IMR-90 (cell line): Measurements from ENCODE around the gene NPPC. TPM values are rescaled to one million over a fixed set of nuclear protein-coding genes. Genes with fewer than 3 reads are reported as not detected.

ENCODE experiments used
- ATAC-seq: fragments of 200-7000 bp; cut with Tn5 transposase; 2 replicates; pipeline ENCODE4 v1.9.1; 2020; ENCODE audit warnings: low read depth, mild to moderate bottlenecking, moderate library complexity
- BruUV-seq: library from RNA; stranded (reverse); fragments of 400-500 nt; replicated peaks from 2 replicates; lab custom pipeline; 2021; lab: Mats Ljungman, UMichigan
- CTCF ChIA-PET: fragments of 300-600 bp; formaldehyde crosslinking; extraction: SDS; loops from one replicate; lab custom pipeline; 2021; ENCODE audit warnings: antibody characterized with exemption; lab: Yijun Ruan, JAX
- POLR2A ChIA-PET: fragments of 300-600 bp; sonication (Branson Sonifier 250); formaldehyde crosslinking; loops from one replicate; lab custom pipeline; 2022; ENCODE audit warnings: antibody characterized with exemption; ENCODE audit not compliant: unreplicated experiment; lab: Charles Lee
- DNase-seq: peaks from one replicate; pipeline ENCODE4 v3.0.0; 2013
- H2AFZ ChIP-seq: replicated peaks from 2 replicates; pipeline ENCODE3; 2013; ENCODE audit warnings: low read length, mild to moderate bottlenecking; ENCODE audit not compliant: poor library complexity
- H2AK5ac ChIP-seq: 2 replicates; pipeline ENCODE4 v1.6.1; 2013; ENCODE audit warnings: low read depth, low read length, inconsistent platforms
- H2AK9ac ChIP-seq: replicated peaks from 2 replicates; pipeline ENCODE3; 2013; ENCODE audit warnings: mild to moderate bottlenecking, low read depth, low read length, moderate library complexity; ENCODE audit not compliant: poor library complexity
- H2BK120ac ChIP-seq: 2 replicates; pipeline ENCODE4 v1.6.1; 2013; ENCODE audit warnings: low read depth, low read length, inconsistent platforms
- H2BK15ac ChIP-seq: 3 replicates; pipeline ENCODE4 v1.6.1; 2013; ENCODE audit warnings: low read depth, low read length, inconsistent platforms
- H2BK20ac ChIP-seq: 2 replicates; pipeline ENCODE4 v1.6.1; 2013; ENCODE audit warnings: low read depth, mild to moderate bottlenecking, inconsistent platforms, low read length, moderate library complexity
- H2BK5ac ChIP-seq: 2 replicates; pipeline ENCODE4 v1.6.1; 2013; ENCODE audit warnings: mild to moderate bottlenecking, low read depth, low read length, inconsistent platforms; ENCODE audit not compliant: poor library complexity, severe bottlenecking
- H3K14ac ChIP-seq: replicated peaks from 2 replicates; pipeline ENCODE4 v1.6.1; 2013; ENCODE audit warnings: low read depth, low read length, inconsistent platforms
- H3K18ac ChIP-seq: 2 replicates; pipeline ENCODE4 v1.6.1; 2013; ENCODE audit warnings: low read depth, low read length, control low read depth
- H3K23ac ChIP-seq: 2 replicates; pipeline ENCODE4 v1.6.1; 2013; ENCODE audit warnings: low read depth, low read length, inconsistent platforms
- H3K27ac ChIP-seq: 2 replicates; pipeline ENCODE4 v1.5.1; 2013; ENCODE audit warnings: mild to moderate bottlenecking, control low read depth, low read length; ENCODE audit not compliant: insufficient read depth
- H3K27me3 ChIP-seq: 2 replicates; pipeline ENCODE4 v1.6.1; 2013; ENCODE audit warnings: low read length; ENCODE audit not compliant: control insufficient read depth, insufficient read depth
- H3K36me3 ChIP-seq: 2 replicates; pipeline ENCODE4 v1.6.1; 2013; ENCODE audit warnings: low read length, mixed read lengths; ENCODE audit not compliant: control insufficient read depth, insufficient read depth
- H3K4ac ChIP-seq: 2 replicates; pipeline ENCODE4 v1.6.1; 2013; ENCODE audit warnings: low read depth, low read length, inconsistent platforms
- H3K4me1 ChIP-seq: 2 replicates; pipeline ENCODE4 v1.6.1; 2013; ENCODE audit warnings: low read length, mixed read lengths; ENCODE audit not compliant: control insufficient read depth, insufficient read depth
- H3K4me2 ChIP-seq: 2 replicates; pipeline ENCODE4 v1.6.1; 2013; ENCODE audit warnings: low read depth, mild to moderate bottlenecking, control low read depth, low read length, moderate library complexity
- H3K4me3 ChIP-seq: 2 replicates; pipeline ENCODE4 v1.5.1; 2013; ENCODE audit warnings: low read depth, mild to moderate bottlenecking, control low read depth, low read length, moderate library complexity; ENCODE audit not compliant: insufficient read depth
- H3K56ac ChIP-seq: 2 replicates; pipeline ENCODE4 v1.6.1; 2013; ENCODE audit warnings: low read length, inconsistent platforms; ENCODE audit not compliant: insufficient read depth; ENCODE audit errors: extremely low read depth
- H3K79me1 ChIP-seq, 2 experiments: 2 replicates each; pipeline ENCODE4 v1.6.1; 2013; ENCODE audit warnings: low read length in 2 of 2, inconsistent platforms in 1 of 2, low read depth in 1 of 2
- H3K9ac ChIP-seq: 2 replicates; pipeline ENCODE4 v1.6.1; 2013; ENCODE audit warnings: low read depth, low read length, control low read depth
- H3K9me1 ChIP-seq: 2 replicates; pipeline ENCODE4 v1.6.1; 2013; ENCODE audit warnings: low read length, inconsistent platforms; ENCODE audit not compliant: insufficient read depth
- H3K9me3 ChIP-seq: 2 replicates; pipeline ENCODE4 v1.6.1; 2013; ENCODE audit warnings: low read length; ENCODE audit not compliant: control insufficient read depth, insufficient read depth
- H4K20me1 ChIP-seq: 2 replicates; pipeline ENCODE4 v1.6.1; 2013; ENCODE audit warnings: low read length, inconsistent platforms; ENCODE audit not compliant: insufficient read depth
- H4K5ac ChIP-seq: 2 replicates; pipeline ENCODE4 v1.6.1; 2013; ENCODE audit warnings: mild to moderate bottlenecking, low read depth, low read length, control low read depth
- H4K8ac ChIP-seq, 2 experiments: 2 replicates each; pipeline ENCODE4 v1.6.1; 2013; ENCODE audit warnings: low read depth in 2 of 2, low read length in 2 of 2, control low read depth in 1 of 2, inconsistent platforms in 1 of 2
- H4K91ac ChIP-seq: 2 replicates; pipeline ENCODE4 v1.6.1; 2013; ENCODE audit warnings: low read depth, low read length, inconsistent platforms; ENCODE audit not compliant: insufficient read depth
- BHLHE40 ChIP-seq: fragments of 150-350 bp; IDR thresholded peaks from 2 replicates; pipeline ENCODE4 v1.6.1; 2016; ENCODE audit warnings: mild to moderate bottlenecking, low read depth, low read length
- CEBPB ChIP-seq: IDR thresholded peaks from 2 replicates; pipeline ENCODE4 v1.6.1; 2012; ENCODE audit warnings: low read depth, low read length, improper control_type of control experiment
- CHD1 ChIP-seq: IDR thresholded peaks from 2 replicates; pipeline ENCODE4 v1.6.1; 2012; ENCODE audit warnings: low read depth, low read length, improper control_type of control experiment
- CTCF ChIP-seq: conservative IDR thresholded peaks from 2 replicates; pipeline ENCODE4 v1.5.1; 2012; ENCODE audit warnings: mild to moderate bottlenecking, low read depth, low read length, improper control_type of control experiment
- ELK1 ChIP-seq: fragments of 150-350 bp; IDR thresholded peaks from 2 replicates; pipeline ENCODE4 v1.6.1; 2016; ENCODE audit warnings: low read depth, mild to moderate bottlenecking, low read length, moderate library complexity, borderline replicate concordance
- FOS ChIP-seq: fragments of 150-350 bp; IDR thresholded peaks from 2 replicates; pipeline ENCODE4 v1.6.1; 2016; ENCODE audit warnings: low read depth, low read length
- MAFK ChIP-seq: IDR thresholded peaks from 2 replicates; pipeline ENCODE4 v1.6.1; 2012; ENCODE audit warnings: low read depth, low read length, improper control_type of control experiment
- MAZ ChIP-seq: IDR thresholded peaks from 2 replicates; pipeline ENCODE4 v1.6.1; 2012; ENCODE audit warnings: low read depth, mild to moderate bottlenecking, low read length, improper control_type of control experiment, moderate library complexity, borderline replicate concordance
- MXI1 ChIP-seq: IDR thresholded peaks from 2 replicates; pipeline ENCODE4 v1.6.1; 2012; ENCODE audit warnings: low read depth, mild to moderate bottlenecking, low read length, moderate library complexity, borderline replicate concordance
- NFE2L2 ChIP-seq: fragments of 150-350 bp; IDR thresholded peaks from 2 replicates; pipeline ENCODE4 v1.6.1; 2016; ENCODE audit warnings: low read depth, mild to moderate bottlenecking, low read length
- RAD21 ChIP-seq: IDR thresholded peaks from 2 replicates; pipeline ENCODE4 v1.6.1; 2012; ENCODE audit warnings: low read length, improper control_type of control experiment
- RCOR1 ChIP-seq: IDR thresholded peaks from 2 replicates; pipeline ENCODE4 v1.6.1; 2012; ENCODE audit warnings: mild to moderate bottlenecking, low read length, improper control_type of control experiment; ENCODE audit not compliant: insufficient replicate concordance
- RFX5 ChIP-seq: IDR thresholded peaks from 2 replicates; pipeline ENCODE4 v1.8.0; 2012; ENCODE audit warnings: low read depth, mild to moderate bottlenecking, low read length, moderate library complexity
- SMC3 ChIP-seq: fragments of 150-350 bp; IDR thresholded peaks from 2 replicates; pipeline ENCODE4 v1.6.1; 2016; ENCODE audit warnings: low read depth, mild to moderate bottlenecking, antibody characterized with exemption, low read length, moderate library complexity
- USF2 ChIP-seq: fragments of 150-350 bp; IDR thresholded peaks from 2 replicates; pipeline ENCODE4 v1.6.1; 2017; ENCODE audit warnings: mild to moderate bottlenecking, antibody characterized with exemption, low read length, low read depth
- WGBS, 2 experiments: methylation state at CpG; one replicate each; pipeline versions ENCODE4 v1.1.5 to v1.1.7; 2013; ENCODE audit warnings: missing lambda C conversion rate in 2 of 2; ENCODE audit not compliant: insufficient read length in 1 of 2; ENCODE audit errors: extremely low coverage in 2 of 2; 5-methylcytosine and 5-hydroxymethylcytosine counted together
- dilution Hi-C: fragments of 300-500 bp; cut with HindIII; formaldehyde crosslinking; loops from one replicate; pipeline ENCODE4 v1.14.3; 2018; ENCODE audit warnings: low sequenced_read_pairs; ENCODE audit not compliant: unreplicated experiment
- in situ Hi-C: fragments of 300-500 bp; cut with MboI; formaldehyde crosslinking; loops from 3 replicates; pipeline ENCODE4 v1.14.3; 2019; ENCODE audit warnings: low sequenced_read_pairs, inconsistent platforms, mixed read lengths
- intact Hi-C: fragments of 100-400 bp; cut with micrococcal nuclease; formaldehyde crosslinking; loops from 2 replicates; pipeline ENCODE4 v1.10.0; 2022
- polyA plus RNA-seq, 3 experiments: library from polyadenylated mRNA; depleted of rRNA; stranded (reverse); fragments of >200 nt; gene quantifications; 2 replicates each; pipeline ENCODE4 v1.2.3, GENCODE V29; 2012; ENCODE audit warnings: low replicate concordance in 1 of 3
- total RNA-seq: library from RNA; depleted of rRNA; stranded (reverse); fragments of >200 nt; gene quantifications from 2 replicates; pipeline ENCODE4 v1.2.3, GENCODE V29; 2012

Gene NPPC
- total and polyA plus RNA-seq, 2 of the 4 experiments (the other 2 are of a cell fraction): 0.22 to 0.36 TPM

GRCh38 chr2:231918501-231919330 lies 7.5 kb downstream of the NPPC start:
- no TSS peak for BruUV-seq
- H2BK5ac ChIP-seq: no peak overlapping the region
- H4K91ac ChIP-seq: no peak overlapping the region
- intact Hi-C loops (no loop called here), in situ Hi-C loops (no loop called here), dilution Hi-C loops (no loop called here)
- H3K4ac ChIP-seq: no peak overlapping the region
- H3K9me3 ChIP-seq: no peaks in the 10 kb centered on the region
- no peak overlapping the region for H2BK15ac ChIP-seq
- no peak overlapping the region for H2BK20ac ChIP-seq
- ATAC-seq: no peak
- no peak overlapping the region for H2AK9ac ChIP-seq
- WGBS, 2 experiments: 78% methylated on average over 18 of the region's 21 CpGs; no CpG with 5 or more reads in 1 of the 2 experiments
- H3K14ac ChIP-seq: no peak overlapping the region
- H3K4me1 ChIP-seq: no peaks in the 10 kb centered on the region
- no peaks in the 10 kb centered on the region for H3K9me1 ChIP-seq
- no peak overlapping the region for H3K23ac ChIP-seq
- H3K4me2 ChIP-seq: no peak overlapping the region
- no peak overlapping the region for H2BK120ac ChIP-seq
- H3K56ac ChIP-seq: no peak overlapping the region
- peaks cover 39% of the 10 kb centered on the region for H3K27me3 ChIP-seq
- no peaks in the 10 kb centered on the region for H4K20me1 ChIP-seq
- no peak overlapping the region for H2AFZ ChIP-seq
- H4K5ac ChIP-seq: no peak overlapping the region
- ChIA-PET CTCF (no interaction called here), POLR2A (no interaction called here)
- no peak overlapping the region for H2AK5ac ChIP-seq
- DNase-seq: no peak
- H3K4me3 ChIP-seq: no peak overlapping the region
- no peak overlapping the region for H3K27ac ChIP-seq
- H3K79me1 ChIP-seq: no peaks in the 10 kb centered on the region
- no peak overlapping the region for H3K18ac ChIP-seq
- no peaks in the 10 kb centered on the region for H3K36me3 ChIP-seq
- H4K8ac ChIP-seq: no peak overlapping the region
- no peak overlapping the region for H3K9ac ChIP-seq
- no peak for TF ChIP-seq CHD1
- no peak for TF ChIP-seq RFX5
- no peak for TF ChIP-seq USF2
- no peak for TF ChIP-seq RCOR1
- TF ChIP-seq FOS: no peak
- TF ChIP-seq ELK1: no peak
- TF ChIP-seq SMC3: no peak
- TF ChIP-seq RAD21: no peak
- TF ChIP-seq CTCF: no peak
- TF ChIP-seq NFE2L2: no peak
- TF ChIP-seq CEBPB: no peak
- TF ChIP-seq MAZ: no peak
- no peak for TF ChIP-seq MXI1
- no peak for TF ChIP-seq BHLHE40
- no peak for TF ChIP-seq MAFK
